NCI-H2029 (cell line): ENCODE results near the gene NPHP4.

Experiments used
- DNase-seq: peaks from one replicate; lab custom pipeline; 2025; lab: John Stamatoyannopoulos, UW

NPHP4 gene

GRCh38 chr1:5876094-5876650 lies 116.1 kb downstream of the NPHP4 start:
- no peak for DNase-seq

- no peak for DNase-seq
Observed at GRCh38 chr1:5875345-5875910, 116.8 kb downstream of the NPHP4 start.

- no peak for DNase-seq
Observed at GRCh38 chr1:5874416-5875110, 117.7 kb downstream of the NPHP4 start.

GRCh38 chr1:5873556-5873955 lies 118.7 kb downstream of the NPHP4 start:
- no peak for DNase-seq

GRCh38 chr1:5872886-5873285 lies 119.3 kb downstream of the NPHP4 start:
- no peak for DNase-seq

- no peak for DNase-seq
Observed at GRCh38 chr1:5868931-5869500, 123.2 kb downstream of the NPHP4 start.

GRCh38 chr1:5865774-5866173 lies 126.5 kb downstream of the NPHP4 start:
- no peak for DNase-seq

- no peak for DNase-seq
Observed at GRCh38 chr1:5865056-5865455, 127.2 kb downstream of the NPHP4 start.

GRCh38 chr1:5864256-5864655 lies 128.0 kb downstream of the NPHP4 start:
- DNase-seq, result no peak

GRCh38 chr1:5863238-5863637 lies 129.0 kb downstream of the NPHP4 start:
- DNase-seq, result no peak

- no peak for DNase-seq
Observed at GRCh38 chr1:5861871-5862825, 130.1 kb downstream of the NPHP4 start.

GRCh38 chr1:5860277-5860676 lies 131.9 kb downstream of the NPHP4 start:
- no peak for DNase-seq

GRCh38 chr1:5859766-5860165 lies 132.5 kb downstream of the NPHP4 start:
- DNase-seq, result no peak

- DNase-seq, result no peak
Observed at GRCh38 chr1:5858844-5859407, 133.3 kb downstream of the NPHP4 start.

GRCh38 chr1:5858246-5858645 lies 134.0 kb downstream of the NPHP4 start:
- no peak for DNase-seq

- DNase-seq, result no peak
Observed at GRCh38 chr1:5857508-5858090, 134.6 kb downstream of the NPHP4 start.

GRCh38 chr1:5857011-5857410 lies 135.2 kb downstream of the NPHP4 start:
- DNase-seq, result no peak

GRCh38 chr1:5856246-5856815 lies 135.9 kb downstream of the NPHP4 start:
- no peak for DNase-seq

GRCh38 chr1:5855196-5855897 lies 136.9 kb downstream of the NPHP4 start:
- no peak for DNase-seq

GRCh38 chr1:5854754-5855153 lies 137.5 kb downstream of the NPHP4 start:
- DNase-seq, result no peak
